GM20431 (cell line): Measurements from ENCODE around the gene KCNJ12.
"Not testable (repeated sequence)": the region's sequence is repeated elsewhere in the genome, so short reads cannot be mapped to it uniquely, and the experiment has no call there.

Experiments used
- in situ Hi-C: fragments of 300-500 bp; cut with MseI, MboI; formaldehyde crosslinking; loops from one replicate; pipeline ENCODE4 v1.15.0; 2020; ENCODE audit warnings: low sequenced_read_pairs; ENCODE audit not compliant: unreplicated experiment

The KCNJ12 gene

DNA sequence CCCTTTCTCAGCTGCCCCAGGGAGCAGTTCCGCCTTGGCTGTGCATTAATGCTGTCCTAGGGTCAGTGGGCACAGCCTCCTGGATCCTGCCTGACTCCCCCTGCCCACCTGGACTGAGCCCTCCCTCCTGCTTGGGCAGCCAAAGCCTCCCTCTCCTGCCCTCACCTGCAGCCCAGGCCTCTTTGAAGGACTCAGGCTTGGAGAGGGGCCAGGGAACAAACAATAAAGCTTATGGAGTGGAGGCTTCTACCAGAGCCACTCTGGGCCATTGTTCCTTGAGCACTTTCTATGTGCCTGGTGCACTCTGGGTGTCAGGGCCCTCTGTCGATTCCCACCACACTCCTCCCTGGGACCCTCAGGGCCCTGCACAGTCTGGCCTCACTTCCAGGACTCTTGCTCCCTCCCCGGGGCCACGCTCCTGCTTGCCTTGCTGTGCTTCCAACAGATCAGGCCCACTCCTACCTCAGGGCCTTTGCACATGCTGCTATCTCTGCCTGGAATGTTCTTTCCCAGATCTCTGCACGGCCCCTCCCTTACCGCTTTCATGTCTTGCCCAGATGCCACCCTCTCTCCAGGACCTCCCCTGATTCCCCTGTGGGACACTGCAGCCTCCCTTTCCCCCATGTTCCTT lies 5.0 kb downstream of the KCNJ12 start:
- in situ Hi-C loops, result no loop called here

GRCh38 chr17:21382560-21383495 lies 6.7 kb downstream of the KCNJ12 start:
- in situ Hi-C loops, result no loop called here

DNA sequence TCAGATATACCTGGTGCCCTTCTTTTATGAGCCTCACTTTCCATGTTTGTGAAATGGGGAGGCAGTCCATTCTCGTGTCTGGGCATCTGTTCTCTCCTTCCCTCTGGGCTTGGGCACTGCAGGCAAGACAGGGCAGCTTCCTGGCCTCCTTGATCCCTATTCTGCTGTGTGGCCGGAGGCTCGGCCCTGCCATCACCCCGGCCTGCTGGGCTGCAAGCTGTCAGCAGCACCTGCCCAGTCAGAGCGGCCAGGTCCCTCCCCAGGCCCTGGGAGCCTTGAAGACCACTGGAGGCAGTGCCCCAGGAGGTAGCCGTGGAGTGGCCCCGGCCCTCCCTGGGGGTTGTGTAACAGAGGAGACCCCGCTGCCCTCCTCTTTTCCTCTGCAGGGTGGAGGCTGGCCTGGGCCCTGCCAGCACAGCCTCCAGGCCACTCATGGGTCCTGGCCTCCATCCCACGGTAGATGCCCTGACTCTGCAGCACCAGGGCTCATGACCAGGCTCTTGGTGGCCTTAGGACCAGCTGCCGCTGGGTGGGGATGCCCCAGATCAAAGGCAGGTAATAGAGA lies 9.2 kb downstream of the KCNJ12 start:
- in situ Hi-C loops, result no loop called here

GRCh38 chr17:21387616-21388015 lies 11.5 kb downstream of the KCNJ12 start:
- in situ Hi-C loops, result no loop called here

GRCh38 chr17:21388066-21388465 lies 11.9 kb downstream of the KCNJ12 start:
- in situ Hi-C loops, result no loop called here

DNA sequence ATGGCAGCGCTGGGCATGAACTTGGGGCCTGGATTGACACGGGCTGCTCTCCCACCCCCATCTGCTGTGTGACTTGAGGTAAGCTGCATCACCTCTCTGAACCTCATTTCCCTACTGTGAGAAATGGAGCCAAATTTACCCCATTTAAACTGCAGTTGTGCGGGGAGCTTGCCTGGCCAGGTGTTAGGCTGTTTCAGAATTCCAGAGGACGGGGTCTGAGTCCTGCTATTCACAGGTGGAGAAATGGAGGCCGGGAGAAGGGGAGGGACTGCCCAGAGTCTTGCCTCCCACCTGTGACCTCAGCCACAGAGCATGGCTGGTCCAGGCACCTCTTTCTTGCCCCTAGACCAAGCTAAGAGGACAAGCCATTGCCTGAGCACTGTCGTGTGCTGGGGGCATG lies 12.8 kb downstream of the KCNJ12 start:
- in situ Hi-C loops, result no loop called here

GRCh38 chr17:21389394-21389793 lies 13.2 kb downstream of the KCNJ12 start:
- in situ Hi-C loops, result no loop called here

GRCh38 chr17:21390294-21390693 lies 14.1 kb downstream of the KCNJ12 start:
- in situ Hi-C loops, result no loop called here

- in situ Hi-C loops, result no loop called here
Observed at GRCh38 chr17:21392266-21392665, 16.1 kb downstream of the KCNJ12 start.

DNA sequence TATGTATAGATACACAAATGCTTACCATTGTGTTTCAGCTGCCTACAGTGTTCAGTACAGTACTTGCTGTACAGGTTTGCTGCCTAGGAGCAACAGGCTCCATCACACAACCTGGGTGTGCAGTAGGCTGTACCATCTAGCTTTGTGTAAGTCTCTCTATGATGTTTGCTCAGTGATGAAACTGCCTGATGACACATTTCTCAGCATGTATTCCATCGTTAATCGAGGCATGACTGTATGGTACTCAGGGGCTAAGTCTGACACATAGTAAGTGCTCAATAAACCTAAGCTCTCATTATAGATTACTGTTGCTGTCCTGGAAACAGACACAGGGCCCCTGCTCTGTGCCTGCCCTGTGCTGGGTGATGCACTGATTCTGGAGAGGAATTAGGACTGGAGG lies 18.1 kb downstream of the KCNJ12 start:
- in situ Hi-C loops, result no loop called here

DNA sequence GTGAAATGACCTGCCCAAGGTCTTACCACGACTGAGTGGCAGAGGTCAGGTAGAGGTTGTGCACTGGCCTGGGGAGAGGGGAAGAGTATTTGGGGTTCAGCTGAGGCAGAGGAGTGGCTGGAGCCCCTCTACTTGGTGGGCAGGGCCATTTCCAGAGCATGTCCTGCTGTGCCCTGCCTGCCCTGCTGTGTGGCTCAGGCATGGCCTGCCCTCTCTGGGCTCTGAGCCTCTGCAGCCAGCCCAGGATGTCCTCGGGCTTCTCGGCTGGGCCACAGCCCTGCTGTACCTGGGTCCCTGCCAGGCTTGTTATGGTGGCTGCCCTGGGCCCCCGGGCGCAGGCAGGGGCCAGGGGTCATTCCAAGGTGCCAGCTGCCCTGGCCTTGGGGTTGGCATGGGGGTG lies 19.6 kb downstream of the KCNJ12 start:
- in situ Hi-C loops, result no loop called here

GRCh38 chr17:21396237-21396636 lies 20.1 kb downstream of the KCNJ12 start:
- in situ Hi-C loops, result no loop called here

GRCh38 chr17:21397341-21398190 lies 21.4 kb downstream of the KCNJ12 start:
- in situ Hi-C loops, result no loop called here

DNA sequence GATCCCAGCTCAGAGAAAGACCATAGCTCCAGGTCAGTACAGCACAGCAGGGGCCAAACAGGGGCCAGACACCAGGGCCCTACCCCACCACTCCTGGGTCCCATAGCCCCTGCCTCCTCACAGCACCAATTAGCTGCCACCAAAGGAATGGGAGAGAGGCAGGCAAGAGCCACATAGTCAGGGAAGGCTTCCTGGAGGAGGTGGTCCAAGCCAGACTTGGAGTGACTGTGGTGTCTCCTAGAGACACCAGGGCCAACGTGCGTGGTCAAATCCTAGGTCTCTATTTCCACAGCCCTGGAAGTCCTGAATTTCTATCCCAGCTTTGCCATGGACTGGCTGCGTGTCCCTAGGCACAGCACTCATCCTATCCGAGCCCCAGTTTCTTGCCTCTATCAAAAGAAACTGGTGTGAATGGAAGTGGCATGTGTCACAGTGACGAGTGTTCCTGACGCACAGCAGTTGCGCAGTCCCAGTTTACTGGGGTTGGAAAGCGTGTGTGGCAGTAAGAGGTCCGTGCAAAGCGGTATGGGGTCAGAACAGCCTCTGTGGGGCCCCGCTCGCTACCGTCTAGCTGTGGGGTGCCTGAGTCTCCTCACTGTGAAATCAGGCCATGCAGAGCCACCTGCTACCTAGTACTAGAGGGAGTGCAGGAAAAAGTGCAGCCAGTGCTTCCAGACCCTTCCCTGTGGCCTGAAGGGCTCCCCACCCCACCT lies 23.5 kb downstream of the KCNJ12 start:
- in situ Hi-C loops, result no loop called here

- in situ Hi-C loops, result not testable (repeated sequence)
Observed at GRCh38 chr17:21400187-21400569, 24.0 kb downstream of the KCNJ12 start.

DNA sequence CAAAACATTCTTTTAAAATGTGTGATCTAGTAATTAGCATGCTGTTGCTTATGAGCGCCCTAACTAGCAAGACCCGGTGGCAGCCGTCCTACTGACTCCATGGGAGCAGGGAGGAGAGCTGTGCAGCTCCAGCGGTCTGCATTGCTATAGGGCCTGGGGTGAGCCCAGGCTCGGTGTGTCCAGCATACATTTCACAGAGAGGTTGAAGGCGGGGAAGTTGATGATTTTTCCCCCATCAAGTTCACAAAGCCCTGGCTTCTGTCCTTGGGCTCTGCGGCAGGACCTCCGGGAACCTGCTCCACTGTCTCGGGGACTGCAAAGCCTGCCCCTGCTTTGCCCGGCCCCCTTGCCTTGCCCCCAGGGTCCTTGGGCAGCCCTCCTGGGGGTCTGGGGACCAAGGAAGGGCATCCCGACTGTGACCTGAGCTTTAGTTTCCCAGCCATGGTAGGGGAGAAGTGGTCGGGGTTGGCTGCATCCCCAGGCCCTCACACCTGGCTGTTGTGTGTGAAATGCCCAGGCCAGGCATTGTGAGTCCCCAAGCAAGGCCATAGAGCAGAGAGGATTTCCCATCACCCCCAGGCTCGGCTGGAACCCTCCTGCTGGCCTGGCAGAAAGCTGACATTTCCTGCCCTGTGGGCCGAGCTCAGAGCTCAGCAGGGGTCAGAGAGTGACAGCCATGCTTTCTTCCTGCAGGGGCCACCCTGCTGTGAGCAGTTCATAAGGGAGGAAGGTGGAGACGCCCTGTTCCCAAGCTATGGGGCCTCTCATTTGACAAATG lies 24.8 kb downstream of the KCNJ12 start:
- in situ Hi-C loops, result no loop called here

- in situ Hi-C loops, result not testable (repeated sequence)
Observed at GRCh38 chr17:21402166-21402571, 26.0 kb downstream of the KCNJ12 start.

GRCh38 chr17:21402926-21403325 lies 26.8 kb downstream of the KCNJ12 start:
- in situ Hi-C loops, result not testable (repeated sequence)

- in situ Hi-C loops, result not testable (repeated sequence)
Observed at GRCh38 chr17:21404106-21404505, 27.9 kb downstream of the KCNJ12 start.
